Measurements from ENCODE around the gene ANGPTL2.

ANGPTL2 gene

GRCh38 chr9:127118597-127119319 lies 3.7 kb downstream of the ANGPTL2 start:
- DNase-seq (ENCODE audit: low spot score) = no peak

- no peak for DNase-seq (ENCODE audit: low spot score)
These were observed 4.6 kb downstream of the ANGPTL2 start for GRCh38 chr9:127117801-127118200.

GRCh38 chr9:127116957-127117356 lies 5.5 kb downstream of the ANGPTL2 start:
- DNase-seq (ENCODE audit: low spot score) = no peak

DNA sequence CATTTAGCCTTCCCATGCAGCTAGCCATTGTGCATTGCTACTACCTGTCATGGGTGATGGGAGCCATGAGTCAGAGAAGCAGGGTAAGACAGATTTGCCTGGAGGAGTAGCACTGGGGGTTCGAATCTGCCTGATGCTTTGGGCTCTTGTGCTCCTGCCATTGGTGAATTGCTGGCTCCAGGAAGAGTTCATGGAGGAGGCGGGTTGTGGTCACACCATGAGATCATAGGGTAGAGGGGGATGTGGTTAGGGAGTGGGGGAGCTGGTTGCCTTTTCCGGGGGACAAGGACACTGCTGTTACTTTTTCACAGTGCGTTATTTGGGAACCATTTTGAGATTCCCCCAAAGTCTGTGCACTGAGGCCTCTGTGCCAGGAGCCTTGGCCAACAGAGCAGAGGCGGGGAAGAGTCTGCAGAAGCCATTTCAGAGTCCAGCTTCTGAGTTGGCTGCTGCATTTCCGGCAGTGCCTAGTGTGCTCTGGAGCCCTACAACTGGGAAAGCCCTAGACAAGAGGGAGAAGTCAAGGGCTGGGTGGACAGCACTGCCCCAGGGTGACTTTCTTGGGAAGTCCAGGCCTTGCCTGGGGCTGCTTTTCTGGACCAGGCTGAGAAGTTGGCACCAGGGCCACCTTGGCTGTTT lies 6.2 kb downstream of the ANGPTL2 start:
- no peak for DNase-seq (ENCODE audit: low spot score)

GRCh38 chr9:127114606-127115005 lies 7.8 kb downstream of the ANGPTL2 start:
- DNase-seq (ENCODE audit: low spot score) = no peak

DNA sequence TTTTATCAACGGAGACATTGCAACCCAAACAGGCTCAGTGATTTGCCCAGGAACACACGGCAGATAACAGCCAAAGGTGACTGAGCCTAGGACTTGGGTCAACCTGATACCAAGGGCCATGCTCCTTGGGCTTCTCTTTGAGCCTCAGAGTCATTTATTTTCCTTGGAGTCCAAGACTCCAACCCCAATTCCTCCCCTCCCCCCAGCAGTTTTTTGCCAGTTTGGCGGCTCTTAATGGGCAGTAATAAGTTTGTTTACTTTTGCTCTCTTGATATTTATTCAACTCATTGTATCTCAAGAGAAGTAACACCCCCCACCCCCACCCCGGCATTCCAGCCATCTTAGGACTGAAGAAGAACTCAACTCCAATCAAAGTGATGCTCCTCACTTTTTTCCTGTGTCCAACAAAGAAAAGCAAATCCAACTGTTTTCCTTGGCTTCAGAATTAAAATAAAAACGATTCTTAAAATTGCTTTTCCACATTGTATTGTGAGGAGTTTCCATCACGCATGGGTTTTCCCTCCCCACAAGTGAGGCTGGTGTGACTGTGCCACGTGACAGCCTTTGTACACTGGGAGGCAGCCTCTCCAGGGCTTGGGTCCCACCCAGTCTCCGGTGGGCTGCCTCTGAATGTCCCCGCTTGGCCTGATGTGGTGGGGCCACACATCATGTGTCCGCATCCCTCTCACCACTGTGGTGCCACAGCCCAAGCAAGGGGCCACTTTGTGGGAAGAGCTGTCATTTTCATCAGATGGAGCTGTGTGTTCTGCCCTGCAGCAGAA lies 9.1 kb downstream of the ANGPTL2 start:
- DNase-seq (ENCODE audit: low spot score) = no peak

- DNase-seq (ENCODE audit: low spot score) = no peak
These were observed 9.7 kb downstream of the ANGPTL2 start for GRCh38 chr9:127112735-127113161.

GRCh38 chr9:127112056-127112455 lies 10.4 kb downstream of the ANGPTL2 start:
- DNase-seq (ENCODE audit: low spot score) = no peak

DNA sequence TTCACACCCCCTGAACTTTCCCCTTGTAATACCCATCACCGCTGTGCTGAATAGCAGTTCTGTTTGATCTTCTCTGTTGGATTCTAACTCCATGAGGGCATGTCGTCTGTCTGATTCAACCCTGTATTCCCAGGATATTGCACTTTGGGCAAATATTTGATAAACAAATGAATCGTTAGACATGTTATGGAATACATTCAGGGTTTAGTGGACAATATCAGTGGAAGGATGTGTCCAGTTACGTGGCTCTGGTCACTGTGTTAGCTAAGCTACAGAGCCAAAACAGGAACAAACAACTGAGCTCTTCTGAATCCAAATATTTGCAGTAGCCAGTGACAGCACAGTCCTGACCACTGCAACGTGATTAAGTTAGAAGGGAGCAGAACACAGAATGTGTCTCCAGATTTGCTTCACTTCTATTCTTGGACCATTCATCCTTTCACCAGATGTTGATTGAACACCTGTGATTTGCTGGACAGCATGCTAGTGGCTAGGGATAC lies 13.2 kb downstream of the ANGPTL2 start:
- DNase-seq (ENCODE audit: low spot score) = no peak

GRCh38 chr9:127107929-127108876 lies 14.2 kb downstream of the ANGPTL2 start:
- no peak for DNase-seq (ENCODE audit: low spot score)

- DNase-seq (ENCODE audit: low spot score) = no peak
These were observed 15.1 kb downstream of the ANGPTL2 start for GRCh38 chr9:127107171-127107928.

DNA sequence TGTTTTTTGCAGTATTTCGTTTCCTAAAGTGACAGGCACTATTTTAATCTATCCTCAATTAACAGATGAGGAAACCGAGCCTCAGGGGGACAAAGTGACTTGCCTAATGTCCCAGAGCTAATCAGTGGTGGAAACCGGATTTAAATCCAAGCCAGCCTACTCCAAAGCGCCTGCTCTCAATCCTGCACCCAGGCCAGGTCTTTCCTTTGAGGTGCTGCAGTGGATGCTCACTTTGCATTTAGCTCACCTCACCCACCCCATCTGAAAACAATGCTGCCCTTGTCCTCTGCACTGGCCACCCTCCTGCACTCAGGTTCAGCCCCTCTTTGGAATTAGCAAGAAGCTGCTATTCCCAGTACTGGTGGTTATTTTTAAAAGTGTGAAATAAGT lies 16.0 kb downstream of the ANGPTL2 start:
- DNase-seq (ENCODE audit: low spot score) = no peak

GRCh38 chr9:127105805-127106465 lies 16.5 kb downstream of the ANGPTL2 start:
- no peak for DNase-seq (ENCODE audit: low spot score)

- no peak for DNase-seq (ENCODE audit: low spot score)
These were observed 17.7 kb downstream of the ANGPTL2 start for GRCh38 chr9:127104581-127105311.

DNA sequence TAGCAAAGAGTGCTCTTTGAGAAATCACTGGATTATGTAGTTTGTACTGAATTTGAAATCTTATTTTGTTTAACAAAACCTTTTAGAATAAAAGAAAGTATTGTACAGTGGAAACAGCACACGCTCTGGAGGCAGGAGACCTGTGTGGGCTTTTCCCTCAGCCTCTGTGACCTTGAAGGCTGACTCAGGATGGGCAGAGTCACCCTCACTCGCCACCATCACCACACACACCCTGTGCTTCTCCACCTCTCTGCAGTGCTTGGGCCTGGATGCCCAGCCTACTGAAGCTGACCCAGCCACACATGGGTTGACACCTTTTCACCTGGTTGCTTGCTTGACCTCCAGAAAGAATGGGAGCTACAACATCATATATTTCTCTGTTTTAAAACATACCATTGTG lies 19.6 kb downstream of the ANGPTL2 start:
- no peak for DNase-seq (ENCODE audit: low spot score)

GRCh38 chr9:127102176-127102575 lies 20.3 kb downstream of the ANGPTL2 start:
- DNase-seq (ENCODE audit: low spot score) = no peak

GRCh38 chr9:127099664-127100063 lies 22.8 kb downstream of the ANGPTL2 start:
- no peak for DNase-seq (ENCODE audit: low spot score)

DNA sequence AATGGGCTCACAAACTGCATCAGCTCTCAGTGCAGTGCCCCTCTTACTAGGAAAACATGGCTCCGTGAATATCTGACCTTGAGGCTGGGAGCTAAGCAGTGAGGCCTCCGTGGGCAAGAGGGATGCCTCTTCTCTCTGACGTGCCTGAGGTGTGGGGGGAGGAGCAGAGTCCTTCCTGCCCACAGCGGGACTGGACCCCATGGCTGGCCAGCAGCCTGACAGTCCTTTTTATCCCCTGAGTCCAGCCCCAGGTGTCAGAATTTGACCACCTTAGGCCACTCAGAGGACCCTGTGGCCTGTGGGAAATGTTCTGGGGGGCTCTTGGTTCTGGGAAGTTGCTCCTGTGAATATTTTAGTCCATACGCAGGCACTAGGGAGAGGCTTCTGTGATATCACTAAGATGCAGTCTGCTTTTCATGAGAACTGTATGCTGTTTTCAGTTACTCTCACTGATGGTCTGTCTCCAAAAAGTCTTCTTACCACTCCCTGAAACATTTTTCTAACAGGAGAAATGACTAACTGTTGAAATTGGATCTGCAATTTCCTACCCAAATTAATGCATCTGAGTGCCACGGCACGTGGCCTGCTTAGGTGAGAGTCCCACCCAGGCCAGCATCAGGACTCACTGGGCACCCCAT lies 23.4 kb downstream of the ANGPTL2 start:
- no peak for DNase-seq (ENCODE audit: low spot score)

DNA sequence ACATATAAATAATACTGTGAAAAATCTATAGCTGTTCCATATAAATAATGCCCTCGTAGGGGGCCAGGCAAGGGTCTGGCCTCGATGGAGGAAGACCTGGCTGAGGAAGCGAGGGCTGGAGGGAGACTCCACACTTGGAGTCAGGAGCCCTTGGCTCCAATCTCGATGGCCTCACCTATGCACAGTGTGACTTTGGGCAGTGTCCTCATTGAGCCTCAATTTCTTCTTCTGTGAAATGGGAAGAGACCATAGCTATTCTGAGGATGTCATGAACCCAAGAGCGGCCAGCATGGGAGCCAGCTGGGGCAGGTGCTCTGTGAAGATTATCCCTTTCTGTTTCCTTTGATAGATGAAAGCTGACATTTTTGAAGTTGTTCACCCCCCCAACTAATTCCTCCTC lies 24.8 kb downstream of the ANGPTL2 start:
- DNase-seq (ENCODE audit: low spot score) = no peak
